HG03139 (cell line): ENCODE measurements around the gene CYREN.
A peak's percentile ranks its signal among the peaks of the same experiment; 100 is the strongest.
"Not testable (repeated sequence)": the region's sequence is repeated elsewhere in the genome, so short reads cannot be mapped to it uniquely, and the experiment has no call there.

Experiments
- ATAC-seq: cut with Tn5 transposase; IDR thresholded peaks from one replicate; pipeline ENCODE4 v1.9.1; 2021; ENCODE audit not compliant: unreplicated experiment

CYREN gene

GRCh38 chr7:135179321-135179925 lies 8.9 kb upstream of the CYREN start:
- ATAC-seq: no peak

- ATAC-seq: no peak
These were observed 7.9 kb upstream of the CYREN start for GRCh38 chr7:135178364-135178763.

- ATAC-seq: no peak
These were observed 6.7 kb upstream of the CYREN start for GRCh38 chr7:135177028-135177696.

- no peak for ATAC-seq
These were observed 5.4 kb upstream of the CYREN start for GRCh38 chr7:135175931-135176330.

GRCh38 chr7:135174941-135175340 lies 4.4 kb upstream of the CYREN start:
- ATAC-seq: no peak

GRCh38 chr7:135173916-135174315 lies 3.4 kb upstream of the CYREN start:
- not testable (repeated sequence) for ATAC-seq

GRCh38 chr7:135171581-135172291 lies 1.2 kb upstream of the CYREN start:
- ATAC-seq: not testable (repeated sequence)

- ATAC-seq: peak; percentile 21
These were observed 533 bp upstream of the CYREN start for GRCh38 chr7:135170998-135171481.

- ATAC-seq: peak; percentile 11
These were observed 588 bp downstream of the CYREN start for GRCh38 chr7:135169964-135170273.

- peak; percentile 38 for ATAC-seq
These were observed 1.2 kb downstream of the CYREN start for GRCh38 chr7:135169141-135169963.

GRCh38 chr7:135168489-135169140 lies 1.9 kb downstream of the CYREN start:
- ATAC-seq: no peak

- ATAC-seq: no peak
These were observed 2.5 kb downstream of the CYREN start for GRCh38 chr7:135168001-135168400.

- no peak for ATAC-seq
These were observed 3.1 kb downstream of the CYREN start for GRCh38 chr7:135167365-135167917.

- ATAC-seq: no peak
These were observed 4.0 kb downstream of the CYREN start for GRCh38 chr7:135166338-135166990.

GRCh38 chr7:135165862-135166261 lies 4.6 kb downstream of the CYREN start:
- no peak for ATAC-seq

GRCh38 chr7:135164357-135165061 lies 6.0 kb downstream of the CYREN start:
- no peak for ATAC-seq

GRCh38 chr7:135162382-135163001 lies 8.0 kb downstream of the CYREN start:
- no peak for ATAC-seq

- no peak for ATAC-seq
These were observed 8.8 kb downstream of the CYREN start for GRCh38 chr7:135161669-135162068.
